ENCODE data around the gene DDX1. TPM values are rescaled to one million over a fixed set of nuclear protein-coding genes. Genes with fewer than 3 reads are reported as not detected.

The DDX1 gene
- total RNA-seq, 1 donor from 2014 or later, result 89.9 TPM

GRCh38 chr2:15626126-15626525 is 34.5 kb downstream of the DDX1 start:
- Mint-ChIP-seq H3K4me1 (ENCODE audit: low read depth) (peaks cover 6% of the 10 kb centered on the region), H3K27ac (ENCODE audit: unreplicated experiment) (no peak overlapping the region), H3K36me3 (ENCODE audit: low read depth) (peaks cover 42% of the 10 kb centered on the region), H3K27me3 (ENCODE audit: low read depth) (no peaks in the 10 kb centered on the region), H3K9me3 (ENCODE audit: low read depth) (peaks cover 3% of the 10 kb centered on the region), H3K4me3 (ENCODE audit: unreplicated experiment) (no peak overlapping the region)
- TF ChIP-seq CTCF (IDR thresholded peaks at IDR 0.05), result no peak
- no peak for DNase-seq (ENCODE audit: low spot score)

DNA sequence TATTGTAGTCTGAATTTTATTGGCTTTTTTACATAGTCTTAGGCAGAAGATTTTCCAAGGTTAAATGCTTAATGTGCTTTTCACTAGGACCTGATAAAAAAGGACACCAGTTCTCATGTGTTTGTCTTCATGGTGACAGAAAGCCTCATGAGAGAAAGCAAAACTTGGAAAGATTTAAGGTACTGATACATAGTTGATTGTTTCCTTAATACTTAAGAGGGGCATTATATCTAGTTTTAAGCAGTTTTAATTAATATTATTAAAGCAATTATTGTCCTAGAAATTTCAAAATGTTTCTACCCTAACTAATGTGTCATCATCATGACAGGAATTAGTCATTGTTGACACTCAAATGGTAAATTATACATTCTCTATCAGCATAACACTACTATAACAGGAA is 35.3 kb downstream of the DDX1 start:
- Mint-ChIP-seq H3K4me3 (ENCODE audit: unreplicated experiment) (no peak overlapping the region), H3K36me3 (ENCODE audit: low read depth) (peaks cover 49% of the 10 kb centered on the region), H3K9me3 (ENCODE audit: low read depth) (peaks cover 3% of the 10 kb centered on the region), H3K4me1 (ENCODE audit: low read depth) (peaks cover 8% of the 10 kb centered on the region), H3K27ac (ENCODE audit: unreplicated experiment) (no peak overlapping the region), H3K27me3 (ENCODE audit: low read depth) (no peaks in the 10 kb centered on the region)
- no peak for TF ChIP-seq CTCF (IDR thresholded peaks at IDR 0.05)
- no peak for DNase-seq (ENCODE audit: low spot score)

DNA sequence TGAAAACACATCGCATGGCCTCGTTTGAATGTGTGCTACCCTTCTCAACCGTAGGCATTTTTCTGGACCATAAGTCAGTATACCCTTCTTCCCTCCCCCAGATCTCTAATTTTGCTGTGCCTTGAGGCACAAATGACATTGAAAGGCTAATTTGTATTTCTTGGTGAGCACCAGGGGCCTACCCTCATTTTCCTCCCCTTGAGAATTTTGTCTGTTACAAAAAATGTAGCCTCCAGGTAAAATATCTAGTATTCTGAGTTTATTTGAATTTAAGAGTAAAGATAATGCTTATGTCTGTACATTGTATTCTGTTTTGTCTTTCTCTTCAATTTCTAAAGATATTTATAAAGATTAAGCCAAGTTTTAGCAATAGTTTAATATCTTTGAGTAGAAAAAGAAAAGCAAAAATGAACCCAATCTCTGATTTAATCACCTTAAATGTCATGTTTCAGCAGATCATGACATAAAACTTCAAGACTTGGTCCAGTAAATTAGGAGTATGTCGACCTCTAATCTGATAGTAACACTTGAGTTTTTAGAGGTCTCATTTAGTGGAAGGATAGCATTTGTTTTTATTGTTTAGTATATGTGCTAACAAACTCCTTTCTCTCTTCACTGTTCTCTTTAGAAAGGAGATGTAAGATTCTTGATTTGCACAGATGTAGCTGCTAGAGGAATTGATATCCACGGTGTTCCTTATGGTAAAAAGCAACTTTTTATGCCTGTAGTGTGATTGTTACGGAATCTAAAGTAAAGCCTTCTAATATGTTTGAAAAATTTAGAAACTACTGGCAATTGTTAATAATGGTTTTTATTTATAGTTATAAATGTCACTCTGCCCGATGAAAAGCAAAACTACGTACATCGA is 36.4 kb downstream of the DDX1 start:
- H3K27me3 Mint-ChIP-seq (ENCODE audit: low read depth), result no peaks in the 10 kb centered on the region
- DNase-seq (ENCODE audit: low spot score), result no peak
- H3K27ac Mint-ChIP-seq (ENCODE audit: unreplicated experiment), result no peak overlapping the region
- H3K4me1 Mint-ChIP-seq (ENCODE audit: low read depth), result peaks cover 8% of the 10 kb centered on the region
- H3K9me3 Mint-ChIP-seq (ENCODE audit: low read depth), result peaks cover 3% of the 10 kb centered on the region
- no peak overlapping the region for H3K4me3 Mint-ChIP-seq (ENCODE audit: unreplicated experiment)
- H3K36me3 Mint-ChIP-seq (ENCODE audit: low read depth), result peaks cover 50% of the 10 kb centered on the region
- TF ChIP-seq CTCF (IDR thresholded peaks at IDR 0.05), result no peak

GRCh38 chr2:15628899-15629855 is 37.5 kb downstream of the DDX1 start:
- H3K4me1 Mint-ChIP-seq (ENCODE audit: low read depth), result peaks cover 12% of the 10 kb centered on the region
- no peak overlapping the region for H3K27ac Mint-ChIP-seq (ENCODE audit: unreplicated experiment)
- peaks cover 42% of the 10 kb centered on the region for H3K36me3 Mint-ChIP-seq (ENCODE audit: low read depth)
- no peak overlapping the region for H3K4me3 Mint-ChIP-seq (ENCODE audit: unreplicated experiment)
- DNase-seq (ENCODE audit: low spot score), result no peak
- H3K9me3 Mint-ChIP-seq (ENCODE audit: low read depth), result peaks cover 3% of the 10 kb centered on the region
- H3K27me3 Mint-ChIP-seq (ENCODE audit: low read depth), result no peaks in the 10 kb centered on the region
- TF ChIP-seq CTCF (IDR thresholded peaks at IDR 0.05), result no peak

Data from chondrocyte (in vitro differentiated cells).